K562 (cell line): ENCODE measurements around the gene DGKA. TPM values are rescaled to one million over a fixed set of nuclear protein-coding genes. Genes with fewer than 3 reads are reported as not detected.

ENCODE experiments used
- ATAC-seq: fragments of 200-7000 bp; cut with Tn5 transposase; 3 replicates; pipeline ENCODE4 v1.9.1; 2020; ENCODE audit warnings: moderate library complexity
- BruUV-seq: library from RNA; stranded (reverse); fragments of 400-500 nt; replicated peaks from 2 replicates; lab custom pipeline; 2021; lab: Mats Ljungman, UMichigan
- CTCF ChIA-PET: fragments of 300-600 bp; formaldehyde crosslinking; extraction: SDS; loops from one replicate; lab custom pipeline; 2021; ENCODE audit warnings: low intra/inter-chr PET ratio; lab: Yijun Ruan, JAX
- POLR2A ChIA-PET: fragments of 300-600, 350-650 bp; sonication (Branson Sonifier 250); formaldehyde crosslinking; extraction: SDS; loops from one replicate; lab custom pipeline; 2021; ENCODE audit warnings: antibody characterized with exemption, inconsistent platforms; lab: Yijun Ruan, JAX
- DNase-seq, 4 experiments: peaks; one replicate each; pipeline versions ENCODE4 v3.0.0 to v3.0.0-alpha.2; 2011 to 2018; ENCODE audit warnings: low spot score in 3 of 4, mixed read lengths in 3 of 4; ENCODE audit errors: extremely low read depth in 1 of 4
- FAIRE-seq: peaks from 2 replicates; lab custom pipeline; 2011; peaks lifted over from hg19 to GRCh38; lab: Jason Lieb, UNC
- H2AFZ ChIP-seq: 2 replicates; pipeline ENCODE4 v1.6.0; 2011; ENCODE audit warnings: low read depth, low read length, control low read depth, inconsistent platforms
- H3K27ac ChIP-seq: fragments of 200-600 bp; 3 replicates; pipeline ENCODE4 v1.8.0; 2011; ENCODE audit warnings: low read depth, mild to moderate bottlenecking, control low read depth, inconsistent platforms, low read length, moderate library complexity, mixed read lengths; ENCODE audit errors: extremely low read depth
- H3K27me3 ChIP-seq, 2 experiments: fragments of 300-600 bp in 1 of 2; 2 replicates in 1 of 2; 3 replicates in 1 of 2; pipeline versions ENCODE4 v1.6.0 to v1.8.0; 2011; ENCODE audit warnings: inconsistent platforms in 2 of 2, low read length in 2 of 2, mild to moderate bottlenecking in 1 of 2, mixed read lengths in 1 of 2, moderate library complexity in 1 of 2; ENCODE audit not compliant: control insufficient read depth in 2 of 2, insufficient read depth in 2 of 2
- H3K36me3 ChIP-seq: fragments of 300-600 bp; 3 replicates; pipeline ENCODE4 v1.8.0; 2011; ENCODE audit warnings: mild to moderate bottlenecking, low read length, inconsistent platforms; ENCODE audit not compliant: control insufficient read depth, insufficient read depth
- H3K4me1 ChIP-seq, 2 experiments: fragments of 200-600 bp in 1 of 2; replicated peaks in 1 of 2; 2 replicates in 1 of 2; 3 replicates in 1 of 2; pipeline versions ENCODE4 v1.5.1 to v1.8.0; 2011; ENCODE audit warnings: inconsistent platforms in 2 of 2, low read length in 2 of 2, mild to moderate bottlenecking in 1 of 2, mixed read lengths in 1 of 2, moderate library complexity in 1 of 2; ENCODE audit not compliant: control insufficient read depth in 2 of 2, insufficient read depth in 2 of 2
- H3K4me2 ChIP-seq: 2 replicates; pipeline ENCODE4 v1.6.1; 2011; ENCODE audit warnings: low read length, control low read depth, inconsistent platforms, mixed read lengths; ENCODE audit not compliant: insufficient read depth
- H3K4me3 ChIP-seq: fragments of 200-600 bp; sonication (generic), shearing (Covaris generic); 2 replicates; pipeline ENCODE4 v1.5.1; 2016; ENCODE audit warnings: control low read depth, inconsistent platforms
- H3K79me2 ChIP-seq: fragments of 200-600 bp; 3 replicates; pipeline ENCODE4 v1.8.0; 2011; ENCODE audit warnings: low read length, inconsistent platforms; ENCODE audit not compliant: control insufficient read depth, insufficient read depth
- H3K9ac ChIP-seq, 2 experiments: 2 replicates each; pipeline versions ENCODE4 v1.6.0 to v1.6.1; 2011; ENCODE audit warnings: low read depth in 2 of 2, low read length in 2 of 2, control low read depth in 1 of 2, inconsistent platforms in 1 of 2, mild to moderate bottlenecking in 1 of 2, mixed read lengths in 1 of 2; ENCODE audit not compliant: insufficient read depth in 1 of 2
- H3K9me1 ChIP-seq: one replicate; pipeline ENCODE4 v1.6.0; 2011; ENCODE audit warnings: inconsistent platforms, mild to moderate bottlenecking, low read length, moderate library complexity; ENCODE audit not compliant: control insufficient read depth, insufficient read depth
- H3K9me3 ChIP-seq: replicated peaks from 2 replicates; pipeline ENCODE4 v1.5.1; 2011; ENCODE audit warnings: low read depth, low read length, inconsistent platforms; ENCODE audit not compliant: control insufficient read depth, insufficient read depth
- H4K20me1 ChIP-seq: replicated peaks from 2 replicates; pipeline ENCODE4 v1.6.1; 2011; ENCODE audit warnings: low read length, inconsistent platforms, mixed read lengths; ENCODE audit not compliant: control insufficient read depth, insufficient read depth
- E2F3 ChIP-seq: fragments of 250-450 bp; sonication (Bioruptor Pico); IDR thresholded peaks from 2 replicates; pipeline ENCODE4 v1.4.0; 2020; ENCODE audit warnings: mild to moderate bottlenecking
- PCBP1 ChIP-seq: fragments of 200-400 bp; formaldehyde crosslinking; IDR thresholded peaks from 2 replicates; pipeline ENCODE4 v1.6.1; 2018; ENCODE audit warnings: mild to moderate bottlenecking, low read depth, low read length; ENCODE audit not compliant: poor library complexity, severe bottlenecking
- PYGO2 ChIP-seq: fragments of 450-650 bp; IDR thresholded peaks from 2 replicates; pipeline ENCODE4 v1.6.1; 2016; ENCODE audit warnings: mild to moderate bottlenecking, missing genetic modification characterization, moderate library complexity, missing compliant biosample characterization
- RAD21 ChIP-seq, 2 experiments: fragments of 250-450 bp in 1 of 2; fragments of 450-650 bp in 1 of 2; sonication (Bioruptor Pico) in 1 of 2; formaldehyde crosslinking in 1 of 2; IDR thresholded peaks in 1 of 2; conservative IDR thresholded peaks in 1 of 2; 2 replicates each; pipeline versions ENCODE4 v1.4.0 to v1.8.0; 2020 to 2022; ENCODE audit warnings: mild to moderate bottlenecking in 2 of 2, moderate library complexity in 1 of 2
- SNIP1 ChIP-seq: fragments of 450-650 bp; IDR thresholded peaks from 2 replicates; pipeline ENCODE4 v1.7.1; 2017; ENCODE audit warnings: low read depth, mild to moderate bottlenecking
- TARDBP ChIP-seq: fragments of 450-650 bp; IDR thresholded peaks from 2 replicates; pipeline ENCODE4 v1.6.1; 2016
- ZNF134 ChIP-seq: fragments of 250-450 bp; sonication (Bioruptor Pico); conservative IDR thresholded peaks from 2 replicates; pipeline ENCODE4 v1.4.0; 2020
- ZNF324 ChIP-seq: fragments of 250-450 bp; sonication (Bioruptor Pico); IDR thresholded peaks from 2 replicates; pipeline ENCODE4 v1.4.0; 2020; ENCODE audit warnings: mild to moderate bottlenecking
- ZNF589 ChIP-seq: fragments of 200-800 bp; sonication (Bioruptor generic); IDR thresholded peaks from 2 replicates; pipeline ENCODE4 v1.6.1; 2016; ENCODE audit warnings: low read depth, missing genetic modification characterization, missing compliant biosample characterization
- WGBS: fragments of 100-300 bp; shearing (Covaris generic); methylation state at CpG from one replicate; pipeline ENCODE4 v1.1.6; 2016; ENCODE audit warnings: low coverage, mixed read lengths; ENCODE audit not compliant: insufficient coverage; ENCODE audit errors: missing lambda C conversion rate; 5-methylcytosine and 5-hydroxymethylcytosine counted together
- in situ Hi-C: fragments of 300-500 bp; cut with MboI; formaldehyde crosslinking; loops from 4 replicates; pipeline ENCODE4 v1.15.0; 2018; ENCODE audit warnings: inconsistent platforms, mixed read lengths
- intact Hi-C: fragments of 100-400 bp; cut with micrococcal nuclease; formaldehyde crosslinking; loops from 2 replicates; pipeline ENCODE4 v1.14.2; 2022
- polyA plus RNA-seq, 8 experiments: library from polyadenylated mRNA; depleted of rRNA in 4 of 8; stranded (reverse) in 5 of 8; unstranded in 3 of 8; fragments of >200 nt; fragmentation: Nextera tagmentation in 2 of 8; fragmentation: Illumina TruSeq in 1 of 8; extraction: Ambion mirVana in 2 of 8; extraction: Trizol in 1 of 8; gene quantifications; 2 replicates each; pipeline versions ENCODE4 v1.2.1 to v1.2.3, GENCODE V29; 2011 to 2014; ENCODE audit warnings: inconsistent platforms in 1 of 8, missing spikeins in 1 of 8
- total RNA-seq, 7 experiments: library from RNA; depleted of rRNA in 6 of 7; stranded (reverse); fragments of >200 nt in 6 of 7; fragmentation: Illumina TruSeq in 2 of 7; extraction: Trizol in 2 of 7; gene quantifications; 2 replicates each; pipeline versions ENCODE4 v1.2.1 to v1.2.3, GENCODE V29; 2011 to 2021; ENCODE audit warnings: low replicate concordance in 1 of 7
- TF ChIP-seq, protein P1 (sequence below): fragments of 250-450 bp; sonication (Bioruptor Pico); IDR thresholded peaks from 2 replicates; pipeline ENCODE4 v1.5.0; 2021

Gene DGKA
- total and polyA plus RNA-seq, 9 of the 15 experiments (the other 6 are each of a cell fraction or from before 2014, with no cell fraction given), result 3.4 to 12.4 (median 6.2) TPM

DNA sequence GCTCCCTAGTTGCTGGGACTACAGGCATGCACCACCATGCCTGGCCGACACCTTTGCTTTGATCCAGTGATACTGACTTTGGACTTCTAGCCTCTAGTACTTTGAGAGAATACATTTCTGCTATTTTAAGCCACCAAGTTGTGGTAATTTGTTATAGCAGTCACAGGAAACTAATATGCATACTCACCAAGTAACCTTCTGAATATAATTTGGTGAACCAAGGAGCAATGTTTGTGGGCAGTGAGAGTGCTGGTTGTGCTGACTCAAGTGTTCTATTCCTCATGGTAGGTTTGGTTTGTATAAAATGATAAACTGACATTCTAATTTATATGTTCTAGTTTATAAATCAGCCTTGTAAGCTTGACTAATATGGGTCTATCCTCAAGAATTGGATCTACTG, 45.8 kb upstream of the DGKA start:
- DNase-seq (no peak), FAIRE-seq (no peak), ATAC-seq (no peak)
- POLR2A ChIA-PET, result interaction anchor here (1.4 kb wide), 1 partner anchor 14 kb away, joined by 5 read pairs; no protein-coding TSS in a partner anchor
- Histone ChIP-seq H3K9me1 (no peaks in the 10 kb centered on the region), H3K4me3 (no peak overlapping the region), H3K4me1 (no peaks in the 10 kb centered on the region), H3K4me2 (no peak overlapping the region), H3K36me3 (no peaks in the 10 kb centered on the region), H3K27ac (no peak overlapping the region), H4K20me1 (no peaks in the 10 kb centered on the region), H2AFZ (no peak overlapping the region), H3K27me3 (no peaks in the 10 kb centered on the region), H3K9me3 (no peaks in the 10 kb centered on the region), H3K9ac (no peak overlapping the region), H3K79me2 (no peaks in the 10 kb centered on the region)
- BruUV-seq, result no TSS peak
- 30% methylated on average over 1 of the region's 1 CpG for WGBS
- in situ Hi-C loops (no loop called here), intact Hi-C loops (no loop called here)
- CTCF ChIA-PET, result no interaction called here
- no peak for TF ChIP-seq E2F3 (CRISPR knock-in tag)
- TF ChIP-seq ZNF589 (CRISPR knock-in tag), result no peak
- TF ChIP-seq ZNF324 (CRISPR knock-in tag), result no peak
- TF ChIP-seq, protein P1, sequence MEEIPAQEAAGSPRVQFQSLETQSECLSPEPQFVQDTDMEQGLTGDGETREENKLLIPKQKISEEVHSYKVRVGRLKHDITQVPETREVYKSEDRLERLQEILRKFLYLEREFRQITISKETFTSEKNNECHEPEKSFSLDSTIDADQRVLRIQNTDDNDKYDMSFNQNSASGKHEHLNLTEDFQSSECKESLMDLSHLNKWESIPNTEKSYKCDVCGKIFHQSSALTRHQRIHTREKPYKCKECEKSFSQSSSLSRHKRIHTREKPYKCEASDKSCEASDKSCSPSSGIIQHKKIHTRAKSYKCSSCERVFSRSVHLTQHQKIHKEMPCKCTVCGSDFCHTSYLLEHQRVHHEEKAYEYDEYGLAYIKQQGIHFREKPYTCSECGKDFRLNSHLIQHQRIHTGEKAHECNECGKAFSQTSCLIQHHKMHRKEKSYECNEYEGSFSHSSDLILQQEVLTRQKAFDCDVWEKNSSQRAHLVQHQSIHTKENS (CRISPR knock-in tag), result no peak
- TF ChIP-seq PYGO2 (tag), result no peak
- TF ChIP-seq PCBP1, result no peak
- no peak for TF ChIP-seq TARDBP
- no peak for TF ChIP-seq ZNF134 (CRISPR knock-in tag)
- no peak for TF ChIP-seq RAD21 (CRISPR knock-in tag; conservative IDR thresholded peaks at IDR 0.05 in 1 of 2, IDR thresholded peaks at IDR 0.05 in 1 of 2)
- TF ChIP-seq SNIP1, result no peak
